Smooth muscle cell (in vitro differentiated cells): ENCODE data around the gene RPS17. TPM values are rescaled to one million over a fixed set of nuclear protein-coding genes. Genes with fewer than 3 reads are reported as not detected.

Experiments
- DNase-seq: peaks from one replicate; lab custom pipeline; 2025; ENCODE audit not compliant: unreplicated experiment; lab: John Stamatoyannopoulos, UW
- H2AFZ ChIP-seq: fragments of 200-600 bp; sonication (generic); 2 replicates; pipeline ENCODE4 v1.6.0; 2016; ENCODE audit warnings: antibody characterized with exemption, low read depth, mild to moderate bottlenecking
- H3F3A ChIP-seq: fragments of 200-600 bp; sonication (generic); 2 replicates; pipeline ENCODE4 v1.6.0; 2017; ENCODE audit warnings: antibody characterized with exemption, low read depth
- H3K27ac ChIP-seq: fragments of 200-600 bp; sonication (generic); 2 replicates; pipeline ENCODE4 v1.5.1; 2016; ENCODE audit warnings: low read depth, mild to moderate bottlenecking
- H3K27me3 ChIP-seq: fragments of 200-600 bp; sonication (generic); 2 replicates; pipeline ENCODE4 v1.6.1; 2016; ENCODE audit warnings: low read depth, mild to moderate bottlenecking
- H3K36me3 ChIP-seq: fragments of 200-600 bp; sonication (generic); 2 replicates; pipeline ENCODE4 v1.5.1; 2016; ENCODE audit warnings: low read depth
- H3K4me1 ChIP-seq: fragments of 200-600 bp; sonication (generic); 2 replicates; pipeline ENCODE4 v1.5.1; 2016; ENCODE audit warnings: low read depth
- H3K4me2 ChIP-seq: fragments of 200-600 bp; sonication (generic); 2 replicates; pipeline ENCODE4 v1.6.0; 2016; ENCODE audit warnings: mild to moderate bottlenecking
- H3K4me3 ChIP-seq: fragments of 200-600 bp; sonication (generic); 2 replicates; pipeline ENCODE4 v1.5.1; 2016; ENCODE audit warnings: mild to moderate bottlenecking
- H3K79me2 ChIP-seq: fragments of 200-600 bp; sonication (generic); 2 replicates; pipeline ENCODE4 v1.6.0; 2016; ENCODE audit warnings: low read depth, mild to moderate bottlenecking
- H3K9ac ChIP-seq: fragments of 200-600 bp; sonication (generic); 2 replicates; pipeline ENCODE4 v1.6.0; 2016; ENCODE audit warnings: low read depth
- H3K9me3 ChIP-seq: fragments of 200-600 bp; sonication (generic); replicated peaks from 2 replicates; pipeline ENCODE4 v1.5.1; 2016; ENCODE audit warnings: low read depth
- H4K20me1 ChIP-seq: fragments of 200-600 bp; sonication (generic); 2 replicates; pipeline ENCODE4 v1.6.0; 2016; ENCODE audit warnings: low read depth
- CTCF ChIP-seq: fragments of 200-600 bp; sonication (generic); IDR thresholded peaks from 2 replicates; pipeline ENCODE4 v1.5.1; 2017; ENCODE audit warnings: borderline replicate concordance, mild to moderate bottlenecking, antibody characterized with exemption; ENCODE audit not compliant: insufficient read depth, poor library complexity, severe bottlenecking
- WGBS: methylation state at CpG from one replicate; pipeline ENCODE4 v1.1.7; 2016; ENCODE audit warnings: low lambda C conversion rate; 5-methylcytosine and 5-hydroxymethylcytosine counted together
- polyA plus RNA-seq: library from polyadenylated mRNA; unstranded; fragments of >200 nt; fragmentation: Nextera tagmentation; extraction: Ambion mirVana; gene quantifications from 2 replicates; pipeline ENCODE4 v1.2.1, GENCODE V29; 2016
- total RNA-seq: library from RNA; depleted of rRNA; stranded (reverse); fragments of >200 nt; gene quantifications from 2 replicates; pipeline ENCODE4 v1.2.3, GENCODE V29; 2014

Gene RPS17
- total and polyA plus RNA-seq, 2 experiments from 2014 or later: 592 to 4,582 TPM

- no peaks in the 10 kb centered on the region for H3K27me3 ChIP-seq
- H4K20me1 ChIP-seq: no peaks in the 10 kb centered on the region
- H3K9me3 ChIP-seq: no peaks in the 10 kb centered on the region
- no peak overlapping the region for H3K4me3 ChIP-seq
- no peaks in the 10 kb centered on the region for H3K36me3 ChIP-seq
- H3K27ac ChIP-seq: no peak overlapping the region
- H2AFZ ChIP-seq: no peak overlapping the region
- H3K79me2 ChIP-seq: no peaks in the 10 kb centered on the region
- no peak overlapping the region for H3K9ac ChIP-seq
- no peak overlapping the region for H3K4me2 ChIP-seq
- WGBS: 97% methylated on average over 2 of the region's 2 CpGs
- no peak for TF ChIP-seq CTCF
- H3F3A ChIP-seq: no peaks in the 10 kb centered on the region
- no peak for DNase-seq
- no peaks in the 10 kb centered on the region for H3K4me1 ChIP-seq
These were observed 14.6 kb upstream of the RPS17 start for GRCh38 chr15:82554849-82555248.

GRCh38 chr15:82554351-82554750 lies 14.1 kb upstream of the RPS17 start:
- TF ChIP-seq CTCF: no peak
- H3K9me3 ChIP-seq: no peaks in the 10 kb centered on the region
- no peaks in the 10 kb centered on the region for H4K20me1 ChIP-seq
- H3K27ac ChIP-seq: no peak overlapping the region
- no peaks in the 10 kb centered on the region for H3K79me2 ChIP-seq
- no peak overlapping the region for H3K4me3 ChIP-seq
- H3K36me3 ChIP-seq: no peaks in the 10 kb centered on the region
- H2AFZ ChIP-seq: no peak overlapping the region
- DNase-seq: no peak
- no peaks in the 10 kb centered on the region for H3F3A ChIP-seq
- no peaks in the 10 kb centered on the region for H3K27me3 ChIP-seq
- WGBS: 91% methylated on average over 1 of the region's 1 CpG
- no peak overlapping the region for H3K9ac ChIP-seq
- H3K4me2 ChIP-seq: no peak overlapping the region
- H3K4me1 ChIP-seq: no peaks in the 10 kb centered on the region

- no peaks in the 10 kb centered on the region for H4K20me1 ChIP-seq
- H3K79me2 ChIP-seq: no peaks in the 10 kb centered on the region
- H2AFZ ChIP-seq: no peak overlapping the region
- H3K9ac ChIP-seq: no peak overlapping the region
- no peaks in the 10 kb centered on the region for H3K9me3 ChIP-seq
- no peak overlapping the region for H3K4me3 ChIP-seq
- H3K4me1 ChIP-seq: no peaks in the 10 kb centered on the region
- no peaks in the 10 kb centered on the region for H3K36me3 ChIP-seq
- no peaks in the 10 kb centered on the region for H3F3A ChIP-seq
- H3K4me2 ChIP-seq: no peak overlapping the region
- H3K27me3 ChIP-seq: no peaks in the 10 kb centered on the region
- H3K27ac ChIP-seq: no peak overlapping the region
- DNase-seq: no peak
- WGBS: 73% methylated on average over 1 of the region's 1 CpG
- TF ChIP-seq CTCF: no peak
These were observed 13.6 kb upstream of the RPS17 start for GRCh38 chr15:82553846-82554245.

GRCh38 chr15:82552861-82553260 lies 12.6 kb upstream of the RPS17 start:
- no peak for DNase-seq

More at GRCh38 chr15:82552861-82553260, 12.6 kb upstream of the RPS17 start:
- no peaks in the 10 kb centered on the region for H3K4me1 ChIP-seq
- 89% methylated on average over 2 of the region's 2 CpGs for WGBS
- no peak overlapping the region for H3K4me3 ChIP-seq
- no peak overlapping the region for H2AFZ ChIP-seq
- H3K79me2 ChIP-seq: no peaks in the 10 kb centered on the region
- no peaks in the 10 kb centered on the region for H4K20me1 ChIP-seq
- H3K9me3 ChIP-seq: no peaks in the 10 kb centered on the region
- H3K4me2 ChIP-seq: no peak overlapping the region
- H3K9ac ChIP-seq: no peak overlapping the region
- no peaks in the 10 kb centered on the region for H3F3A ChIP-seq
- TF ChIP-seq CTCF: no peak
- no peaks in the 10 kb centered on the region for H3K36me3 ChIP-seq
- no peak overlapping the region for H3K27ac ChIP-seq
- no peaks in the 10 kb centered on the region for H3K27me3 ChIP-seq
